Skin of body (tissue), 3 donors: ENCODE measurements around the gene PITPNB. TPM values are rescaled to one million over a fixed set of nuclear protein-coding genes. Genes with fewer than 3 reads are reported as not detected.

Experiments used
- DNase-seq: peaks from one replicate; lab custom pipeline; 2025; lab: John Stamatoyannopoulos, UW
- small RNA-seq: library from RNA; depleted of rRNA; stranded (forward); fragments of <200 nt; gene quantifications from one replicate; pipeline ENCODE3, GENCODE V24; 2014; ENCODE audit warnings: low replicate concordance
- total RNA-seq: library from RNA; depleted of rRNA; stranded (reverse); fragments of >200 nt; gene quantifications from one replicate; pipeline ENCODE4 v1.2.3, GENCODE V29; 2014

PITPNB gene
- total RNA-seq, 1 donor from 2014 or later: 60.3 TPM

DNA sequence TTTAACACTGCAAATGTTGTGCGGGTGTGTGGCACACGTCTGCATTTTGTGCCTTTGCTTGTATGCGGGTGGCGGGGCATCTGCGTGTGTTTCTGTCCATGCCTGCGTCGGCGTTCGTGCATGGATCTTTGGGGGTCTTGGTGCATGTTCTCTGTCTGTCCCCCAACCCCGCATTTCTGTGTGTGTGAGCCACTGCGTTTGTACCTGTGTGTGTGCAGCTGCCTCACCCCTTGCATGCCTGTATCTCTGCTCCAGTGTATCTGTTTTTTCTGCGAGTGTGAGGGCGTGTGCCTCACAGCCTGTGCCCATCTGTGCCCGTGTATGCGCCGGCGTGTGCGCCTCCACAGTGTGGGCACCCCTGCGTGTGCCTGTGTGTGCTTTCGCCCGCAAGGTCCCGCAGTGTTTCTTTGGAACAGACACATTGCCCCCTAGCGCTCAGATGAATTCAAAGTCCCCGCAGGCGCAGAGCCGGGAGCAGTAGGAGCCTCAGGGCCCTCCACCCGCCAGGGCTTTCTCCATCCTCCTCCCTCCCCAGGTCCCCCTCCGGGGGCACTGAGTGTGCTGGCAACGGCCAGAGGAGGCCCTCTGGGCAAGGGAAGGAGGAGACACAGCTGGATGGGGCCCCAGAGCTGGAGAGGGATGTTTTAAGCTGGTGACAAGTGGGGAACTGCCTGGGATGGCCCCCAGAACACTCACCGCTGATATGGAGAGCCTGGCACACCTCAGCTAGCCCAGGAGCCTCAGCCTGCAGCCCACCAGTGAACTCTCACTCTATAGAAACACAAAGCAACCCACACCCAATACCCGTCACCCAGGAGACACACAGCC lies 114.4 kb downstream of the PITPNB start:
- DNase-seq: peak; percentile 14

DNA sequence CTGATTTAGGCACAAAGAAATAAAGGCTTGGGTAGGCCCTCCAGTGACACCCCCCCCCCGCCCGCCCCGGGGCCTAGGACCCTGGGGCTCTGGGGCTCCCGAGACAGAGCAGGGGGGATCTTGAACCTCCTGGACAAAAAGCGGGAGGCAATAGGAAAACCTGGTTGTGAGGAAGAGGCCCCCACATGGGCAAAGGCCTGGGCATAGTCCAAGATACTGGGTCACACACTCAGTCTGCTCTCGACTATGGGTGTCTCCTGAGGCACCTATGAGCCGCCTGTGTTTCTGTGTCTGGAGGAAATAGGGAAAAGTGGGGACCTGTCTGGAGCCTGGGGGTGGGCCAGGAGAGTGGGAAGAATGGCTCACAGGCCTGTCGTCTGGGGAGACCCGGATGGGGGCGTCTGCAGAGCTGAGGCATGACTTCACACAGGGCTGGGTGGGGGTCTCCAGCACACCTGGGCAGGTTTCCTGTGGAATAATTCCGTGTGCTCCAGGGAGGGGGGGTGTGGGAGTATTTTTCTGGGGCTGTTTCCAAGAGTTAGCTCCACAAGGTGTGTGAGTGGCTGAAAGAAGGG lies 115.1 kb downstream of the PITPNB start:
- DNase-seq: no peak

DNA sequence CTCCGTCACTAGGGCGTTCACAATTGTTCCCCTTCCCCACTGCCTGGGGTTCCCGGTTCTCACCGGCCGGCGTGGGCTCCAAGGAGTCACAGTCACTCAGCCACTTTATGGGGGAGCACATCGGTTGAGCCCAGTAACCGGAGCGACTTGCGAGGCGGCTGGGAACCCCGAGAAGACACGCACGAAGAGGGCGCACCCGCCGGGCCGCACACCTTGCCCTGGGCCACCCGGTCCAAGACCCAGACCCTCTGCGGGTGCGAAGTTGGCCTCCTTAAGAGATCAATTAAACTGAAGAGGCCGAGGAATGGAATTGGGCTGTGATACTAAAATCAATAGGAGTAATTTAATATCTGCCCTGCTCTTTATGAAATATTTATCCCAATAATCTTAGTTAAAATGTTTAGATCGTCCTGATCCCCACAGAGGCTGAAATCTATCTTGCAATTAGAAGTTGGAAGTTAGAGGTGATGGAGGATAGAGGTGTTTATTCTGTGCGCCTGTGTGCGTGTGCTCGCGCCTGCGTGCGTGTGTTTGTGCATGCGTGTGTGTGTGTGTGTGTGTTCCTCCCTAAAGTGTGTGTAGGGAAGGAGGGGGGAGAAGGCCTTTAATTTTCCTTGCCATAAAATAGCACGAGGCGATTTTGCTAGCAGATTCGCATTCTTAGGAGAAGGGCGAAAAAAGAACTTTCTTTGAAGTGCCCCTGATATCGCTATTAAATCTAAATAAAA lies 116.5 kb downstream of the PITPNB start:
- no peak for DNase-seq

Small RNAs within 50 kb of the gene (small RNA-seq; reads per million reads assigned to genes)
- 0.14 reads per million for gene MIR3199-1
- gene RF02198: not detected

Other genes with a start within 250 kb of the PITPNB start
- 7.4 TPM for gene MN1, start 117.5 kb downstream of the PITPNB start, total RNA-seq